ENCODE data around the gene KLF9. TPM values are rescaled to one million over a fixed set of nuclear protein-coding genes. Genes with fewer than 3 reads are reported as not detected.

Gene KLF9
- 0.81 to 1.6 TPM (median 1.3 TPM) in 5 replicates for total RNA-seq (2022; extraction: Qiagen RNA extraction)

DNA sequence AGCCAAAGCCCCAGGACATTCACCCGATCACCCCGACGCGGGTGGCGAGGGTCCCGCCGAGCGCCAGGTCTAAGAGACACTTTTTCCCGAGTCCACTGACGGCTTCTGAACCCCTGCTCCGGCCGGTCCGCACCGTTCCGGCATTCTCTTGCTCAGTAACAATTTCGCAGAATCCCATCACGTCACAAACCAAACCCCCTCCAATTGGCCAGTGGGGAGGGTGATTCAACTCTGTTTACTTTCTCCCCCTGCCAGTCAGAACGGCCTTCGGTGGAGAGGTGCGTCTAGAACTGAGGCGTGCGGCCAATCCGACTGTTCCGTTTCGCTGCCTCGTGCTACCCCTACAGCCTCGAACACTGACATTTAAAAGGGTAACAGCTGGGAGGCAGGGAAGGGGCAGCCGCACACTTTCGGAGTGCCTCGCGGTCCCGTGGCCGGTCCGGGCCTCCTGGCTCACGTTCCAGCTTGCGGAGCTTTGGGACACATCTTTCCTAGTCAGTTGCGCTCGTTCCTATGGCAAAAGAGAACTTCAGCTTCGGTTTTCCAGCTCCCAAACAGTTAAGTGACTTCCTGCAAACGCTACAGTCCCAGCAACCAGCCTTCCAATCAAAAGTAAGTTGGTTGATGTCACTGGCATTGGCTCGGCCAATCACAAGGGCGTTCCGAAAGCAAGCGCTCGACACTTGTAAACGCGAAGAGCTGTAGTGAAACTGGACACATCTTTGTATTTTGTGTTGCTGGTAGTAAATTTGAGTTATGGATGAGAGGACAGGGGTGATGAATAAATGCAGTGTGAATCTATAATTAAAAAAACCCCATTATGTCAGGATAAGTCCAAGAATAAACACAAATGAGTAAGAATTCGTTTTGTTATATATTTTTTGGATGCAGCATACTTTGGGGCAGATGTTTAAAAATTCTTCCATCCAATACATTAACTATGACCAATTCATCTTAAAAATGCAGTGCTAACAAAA lies at the start of gene KLF9:
Gene KLF9 (minus strand): TSS at position 859 of the 977 bp plus-strand sequence. CDS start 1,294 bp downstream, outside the sequence.

Other genes with a start within 250 kb of the KLF9 start
- gene SMC5, start 155.7 kb downstream of the KLF9 start, total RNA-seq (2022; extraction: Qiagen RNA extraction) = 9.3 to 17.6 TPM (median 15.7 TPM) in 5 replicates